ENCODE measurements around the gene SETD2.

DNA sequence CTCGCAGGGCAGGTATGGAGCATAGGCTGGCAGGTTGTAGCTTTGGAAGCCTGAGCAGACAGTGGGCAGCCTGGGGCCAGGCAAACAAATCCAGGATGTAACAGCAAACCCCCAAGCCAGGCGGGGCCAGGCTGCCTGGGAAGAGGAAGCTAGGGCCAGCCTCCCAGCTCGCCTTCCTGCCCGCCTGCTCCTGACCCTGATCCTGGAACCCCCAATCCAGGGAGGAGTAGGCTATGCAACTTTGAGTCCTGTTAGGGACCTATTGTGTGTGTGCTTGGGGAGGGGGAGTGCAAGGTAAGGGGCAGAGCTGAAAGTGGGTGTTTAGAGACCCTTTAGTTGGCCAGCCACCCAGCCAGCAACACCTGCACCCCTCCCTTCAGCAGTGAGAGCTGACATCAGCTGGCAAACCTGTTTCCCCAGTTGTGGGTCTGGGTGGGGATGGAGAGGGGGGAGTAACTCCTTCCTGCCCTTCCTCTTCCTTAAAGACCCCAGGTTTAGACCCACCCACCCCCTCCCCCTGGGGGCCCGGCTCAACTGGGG lies 181.9 kb downstream of the SETD2 start:
- TF ChIP-seq CTCF (IDR thresholded peaks at IDR 0.05) = no peak
- no peak for TF ChIP-seq POLR2AphosphoS5 (IDR thresholded peaks at IDR 0.05)
- TF ChIP-seq POLR2A (IDR thresholded peaks at IDR 0.05) = no peak
